A549 (cell line): Measurements from ENCODE around the gene CWF19L2. TPM values are rescaled to one million over a fixed set of nuclear protein-coding genes. Genes with fewer than 3 reads are reported as not detected.

Source experiments
- ATAC-seq, 2 experiments: fragments of 200-7000 bp in 1 of 2; fragments of >200 bp in 1 of 2; cut with Nextera tagmentation in 1 of 2; cut with Tn5 transposase in 1 of 2; 3 replicates each; pipeline versions ENCODE4 v1.8.0 to v1.9.1; 2018 to 2020; ENCODE audit warnings: mild to moderate bottlenecking in 1 of 2, moderate library complexity in 1 of 2
- CTCF ChIA-PET: fragments of 300-600 bp; sonication (Branson Sonifier 250); formaldehyde crosslinking; extraction: SDS; loops from one replicate; lab custom pipeline; 2021; ENCODE audit warnings: antibody characterized with exemption, inconsistent platforms; lab: Yijun Ruan, JAX
- POLR2A ChIA-PET: fragments of 350-600 bp; formaldehyde crosslinking; extraction: SDS; loops from one replicate; lab custom pipeline; 2021; ENCODE audit warnings: antibody characterized with exemption, inconsistent platforms; lab: Yijun Ruan, JAX
- DNase-seq, 2 experiments: peaks; one replicate each; pipeline versions ENCODE4 v3.0.0 to v3.0.0-alpha.2; 2011 to 2016; ENCODE audit warnings: low read depth in 1 of 2, low spot score in 1 of 2
- FAIRE-seq: peaks from 2 replicates; lab custom pipeline; 2011; peaks lifted over from hg19 to GRCh38; lab: Jason Lieb, UNC
- H3K27ac ChIP-seq, 2 experiments: fragments of >200 bp; sonication (Bioruptor Twin); formaldehyde crosslinking; 3 replicates each; pipeline ENCODE4 v1.5.1; 2016 to 2017
- H3K4me1 ChIP-seq: fragments of >200 bp; sonication (Bioruptor Twin); formaldehyde crosslinking; 3 replicates; pipeline ENCODE4 v1.6.1; 2016
- H3K4me2 ChIP-seq: fragments of >200 bp; sonication (Bioruptor Twin); formaldehyde crosslinking; 3 replicates; pipeline ENCODE4 v1.6.1; 2016
- H3K4me3 ChIP-seq: fragments of >200 bp; sonication (Bioruptor Twin); formaldehyde crosslinking; 3 replicates; pipeline ENCODE4 v1.5.1; 2016
- H3K9me3 ChIP-seq: fragments of >200 bp; sonication (Bioruptor Twin); formaldehyde crosslinking; 3 replicates; pipeline ENCODE4 v1.6.1; 2016
- BHLHE40 ChIP-seq: IDR thresholded peaks from 2 replicates; pipeline ENCODE4 v1.6.1; 2012; ENCODE audit warnings: low read depth, low read length, inconsistent platforms
- CBX2 ChIP-seq: fragments of 200-600 bp; sonication (generic); IDR thresholded peaks from 2 replicates; pipeline ENCODE4 v1.6.1; 2016; ENCODE audit warnings: low read depth, mild to moderate bottlenecking, borderline replicate concordance
- CBX8 ChIP-seq: fragments of 200-600 bp; sonication (generic); IDR thresholded peaks from 2 replicates; pipeline ENCODE4 v1.6.1; 2016
- CEBPB ChIP-seq, 2 experiments: fragments of >200 bp in 1 of 2; sonication (Bioruptor Twin) in 1 of 2; formaldehyde crosslinking in 1 of 2; IDR thresholded peaks; 2 replicates each; pipeline ENCODE4 v1.6.1; 2012 to 2016
- CHD2 ChIP-seq: fragments of 150-350 bp; IDR thresholded peaks from 2 replicates; pipeline ENCODE4 v1.6.1; 2014; ENCODE audit warnings: low read length; ENCODE audit not compliant: partially characterized antibody
- CHD4 ChIP-seq: fragments of 200-600 bp; sonication (generic); IDR thresholded peaks from 2 replicates; pipeline ENCODE4 v1.6.1; 2016; ENCODE audit warnings: antibody characterized with exemption, mild to moderate bottlenecking, borderline replicate concordance
- EHMT2 ChIP-seq: fragments of 200-600 bp; sonication (generic); IDR thresholded peaks from 2 replicates; pipeline ENCODE4 v1.6.1; 2016; ENCODE audit warnings: antibody characterized with exemption, low read depth, mild to moderate bottlenecking, moderate library complexity
- EP300 ChIP-seq, 2 experiments: fragments of >200 bp; sonication (Bioruptor Twin); formaldehyde crosslinking; IDR thresholded peaks; 2 replicates in 1 of 2; 3 replicates in 1 of 2; pipeline ENCODE4 v1.6.1; 2016 to 2017
- FOSB ChIP-seq: fragments of 250-450 bp; sonication (Bioruptor Pico); IDR thresholded peaks from 2 replicates; pipeline ENCODE4 v1.5.0; 2020; ENCODE audit warnings: mild to moderate bottlenecking, moderate library complexity
- FOSL2 ChIP-seq, 2 experiments: fragments of 450-650 bp in 1 of 2; fragments of >200 bp in 1 of 2; sonication (Bioruptor Twin) in 1 of 2; formaldehyde crosslinking; IDR thresholded peaks; 2 replicates each; pipeline versions ENCODE4 v1.5.0 to v1.6.1; 2016 to 2020; ENCODE audit warnings: mild to moderate bottlenecking in 1 of 2, moderate library complexity in 1 of 2
- FOXS1 ChIP-seq: fragments of 250-450 bp; sonication (Bioruptor Pico); IDR thresholded peaks from 2 replicates; pipeline ENCODE4 v1.5.0; 2020; ENCODE audit warnings: mild to moderate bottlenecking, moderate library complexity
- HOXB13 ChIP-seq: fragments of 250-450 bp; sonication (Bioruptor Pico); IDR thresholded peaks from 2 replicates; pipeline ENCODE4 v1.5.0; 2020; ENCODE audit warnings: low read depth, mild to moderate bottlenecking, moderate library complexity
- JUN ChIP-seq, 2 experiments: fragments of >200 bp; sonication (Bioruptor Twin); formaldehyde crosslinking; IDR thresholded peaks; 2 replicates in 1 of 2; 3 replicates in 1 of 2; pipeline ENCODE4 v1.6.1; 2016 to 2017
- MYC ChIP-seq: IDR thresholded peaks from 2 replicates; pipeline ENCODE4 v1.6.1; 2012; ENCODE audit warnings: mild to moderate bottlenecking, inconsistent platforms, low read length, improper control_type of control experiment, borderline replicate concordance
- POLR2A ChIP-seq: IDR thresholded peaks from 2 replicates; pipeline ENCODE4 v1.6.1; 2012; ENCODE audit warnings: mild to moderate bottlenecking, low read length
- POLR2AphosphoS2 ChIP-seq: conservative IDR thresholded peaks from 2 replicates; pipeline ENCODE4 v1.6.1; 2012; ENCODE audit warnings: low read length, improper control_type of control experiment, inconsistent platforms
- RAD21 ChIP-seq, 2 experiments: fragments of >200 bp in 1 of 2; sonication (Bioruptor Twin) in 1 of 2; formaldehyde crosslinking in 1 of 2; IDR thresholded peaks in 1 of 2; conservative IDR thresholded peaks in 1 of 2; 2 replicates in 1 of 2; 3 replicates in 1 of 2; pipeline ENCODE4 v1.6.1; 2012 to 2018; ENCODE audit warnings: inconsistent platforms in 1 of 2
- RFX5 ChIP-seq: fragments of 450-650 bp; IDR thresholded peaks from 2 replicates; pipeline ENCODE4 v1.7.1; 2014; ENCODE audit warnings: antibody characterized with exemption, mild to moderate bottlenecking, moderate library complexity
- TFCP2L1 ChIP-seq: fragments of 250-450 bp; sonication (Bioruptor Pico); IDR thresholded peaks from 2 replicates; pipeline ENCODE4 v1.5.0; 2021; ENCODE audit warnings: mild to moderate bottlenecking
- ZC3H11A ChIP-seq: fragments of 450-650 bp; IDR thresholded peaks from 2 replicates; pipeline ENCODE4 v1.6.1; 2014; ENCODE audit warnings: antibody characterized with exemption, mild to moderate bottlenecking
- ZSCAN20 ChIP-seq: fragments of 250-450 bp; sonication (Bioruptor Pico); IDR thresholded peaks from 2 replicates; pipeline ENCODE4 v1.8.0; 2022; ENCODE audit warnings: mild to moderate bottlenecking, moderate library complexity
- WGBS: methylation state at CpG from one replicate; pipeline ENCODE4 v1.1.6; 2017; ENCODE audit errors: missing lambda C conversion rate; 5-methylcytosine and 5-hydroxymethylcytosine counted together
- polyA plus RNA-seq, 4 experiments: library from polyadenylated mRNA; depleted of rRNA in 3 of 4; stranded (reverse); fragments of >200 nt; fragmentation: RNase III in 1 of 4; extraction: RNeasy Plus Mini Kit Qiagen cat#74134 plus additional on column Dnase treatment in 1 of 4; gene quantifications; 2 replicates in 3 of 4; 3 replicates in 1 of 4; pipeline ENCODE4 v1.2.3, GENCODE V29; 2011 to 2017
- TF ChIP-seq, protein P1 (sequence below): fragments of 250-450 bp; sonication (Bioruptor Pico); IDR thresholded peaks from 2 replicates; pipeline ENCODE4 v1.5.0; 2021; ENCODE audit warnings: mild to moderate bottlenecking, moderate library complexity, borderline replicate concordance
- TF ChIP-seq, protein P2 (sequence below): fragments of >200 bp; sonication (Bioruptor Twin); formaldehyde crosslinking; IDR thresholded peaks from 3 replicates; pipeline ENCODE4 v1.5.1; 2016
- TF ChIP-seq, protein P3 (sequence below): fragments of >200 bp; sonication (Bioruptor Twin); formaldehyde crosslinking; IDR thresholded peaks from 2 replicates; pipeline ENCODE4 v1.6.1; 2016
- TF ChIP-seq, protein P4 (sequence below): IDR thresholded peaks from 2 replicates; pipeline ENCODE4 v1.6.1; 2012
- TF ChIP-seq, protein P5 (sequence below): fragments of 250-450 bp; sonication (Bioruptor Pico); IDR thresholded peaks from 2 replicates; pipeline ENCODE4 v1.5.0; 2020; ENCODE audit warnings: low read depth, mild to moderate bottlenecking, moderate library complexity

CWF19L2 gene
- polyA plus RNA-seq, 2 of the 4 experiments (the other 2 are of a cell fraction), result 5.4 to 5.8 TPM

DNA sequence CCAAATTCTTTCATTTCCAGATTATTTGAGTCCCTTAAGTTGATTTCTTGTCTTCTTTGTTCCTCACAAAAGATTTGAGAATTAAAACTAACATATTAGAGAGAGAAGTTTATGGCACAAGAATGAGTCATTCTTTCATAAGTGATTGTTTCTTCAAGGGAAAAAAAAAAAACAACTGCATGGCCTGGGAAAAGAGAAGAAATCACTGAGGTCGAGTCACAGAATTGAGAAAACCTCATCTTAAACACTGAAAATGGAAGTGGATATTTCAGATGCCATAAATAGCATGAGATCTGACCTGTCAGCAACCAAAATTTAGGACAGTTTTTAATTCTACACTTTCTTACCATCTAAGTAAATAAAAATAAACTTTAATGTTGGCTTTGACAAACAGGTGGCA is 87.2 kb downstream of the CWF19L2 start:
- H3K27ac ChIP-seq, result no peak overlapping the region
- no peaks in the 10 kb centered on the region for H3K9me3 ChIP-seq
- no peak overlapping the region for H3K4me2 ChIP-seq
- TF ChIP-seq FOSL2 (IDR thresholded peaks at IDR 0.05) (no peak), FOSL2 (CRISPR knock-in tag; IDR thresholded peaks at IDR 0.05) (peak; percentile 5; the same call in 1 of the 2 replicates), JUN (IDR thresholded peaks at IDR 0.05) (no peak)
- ChIA-PET CTCF (no interaction called here), POLR2A (no interaction called here)
- ATAC-seq, result no peak
- no peak overlapping the region for H3K4me3 ChIP-seq
- peaks cover 8% of the 10 kb centered on the region; the same call in 1 of the 3 replicates for H3K4me1 ChIP-seq
- DNase-seq, result no peak
- 14% methylated on average over 1 of the region's 1 CpG for WGBS
- FAIRE-seq, result no peak

DNA sequence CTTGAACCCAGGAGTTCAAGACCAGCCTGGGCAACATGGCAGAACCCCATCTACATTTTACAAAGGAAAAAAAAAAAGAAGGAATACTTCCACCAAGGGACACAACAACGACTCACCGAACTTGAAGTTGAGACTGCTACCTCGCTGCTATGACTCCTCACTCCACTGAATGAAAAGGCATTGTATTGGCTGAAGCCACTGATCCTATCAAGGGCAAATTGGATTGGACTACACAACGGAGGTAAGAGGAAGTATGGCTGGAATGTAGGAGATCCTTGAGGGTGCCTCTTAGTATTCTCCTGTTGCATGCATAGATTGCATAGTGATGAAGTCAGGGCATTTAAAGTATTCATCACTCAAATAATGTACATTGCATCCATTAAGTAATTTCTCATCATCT is 97.9 kb downstream of the CWF19L2 start:
- H3K4me2 ChIP-seq, result no peak overlapping the region
- H3K4me1 ChIP-seq, result no peaks in the 10 kb centered on the region
- ChIA-PET CTCF (no interaction called here), POLR2A (no interaction called here)
- no peak for ATAC-seq
- no peaks in the 10 kb centered on the region for H3K9me3 ChIP-seq
- DNase-seq, result no peak
- no peak for FAIRE-seq
- H3K4me3 ChIP-seq, result no peak overlapping the region
- TF ChIP-seq RAD21 (conservative IDR thresholded peaks at IDR 0.05 in 1 of 2, IDR thresholded peaks at IDR 0.05 in 1 of 2) (no peak), CHD2 (no peak), TFCP2L1 (CRISPR knock-in tag) (no peak), POLR2A (no peak), CBX2 (no peak), EHMT2 (no peak), BHLHE40 (no peak), CEBPB (IDR thresholded peaks at IDR 0.05) (no peak)
- TF ChIP-seq, protein P1, sequence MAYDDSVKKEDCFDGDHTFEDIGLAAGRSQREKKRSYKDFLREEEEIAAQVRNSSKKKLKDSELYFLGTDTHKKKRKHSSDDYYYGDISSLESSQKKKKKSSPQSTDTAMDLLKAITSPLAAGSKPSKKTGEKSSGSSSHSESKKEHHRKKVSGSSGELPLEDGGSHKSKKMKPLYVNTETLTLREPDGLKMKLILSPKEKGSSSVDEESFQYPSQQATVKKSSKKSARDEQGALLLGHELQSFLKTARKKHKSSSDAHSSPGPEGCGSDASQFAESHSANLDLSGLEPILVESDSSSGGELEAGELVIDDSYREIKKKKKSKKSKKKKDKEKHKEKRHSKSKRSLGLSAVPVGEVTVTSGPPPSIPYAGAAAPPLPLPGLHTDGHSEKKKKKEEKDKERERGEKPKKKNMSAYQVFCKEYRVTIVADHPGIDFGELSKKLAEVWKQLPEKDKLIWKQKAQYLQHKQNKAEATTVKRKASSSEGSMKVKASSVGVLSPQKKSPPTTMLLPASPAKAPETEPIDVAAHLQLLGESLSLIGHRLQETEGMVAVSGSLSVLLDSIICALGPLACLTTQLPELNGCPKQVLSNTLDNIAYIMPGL (CRISPR knock-in tag), result no peak
- TF ChIP-seq, protein P2, sequence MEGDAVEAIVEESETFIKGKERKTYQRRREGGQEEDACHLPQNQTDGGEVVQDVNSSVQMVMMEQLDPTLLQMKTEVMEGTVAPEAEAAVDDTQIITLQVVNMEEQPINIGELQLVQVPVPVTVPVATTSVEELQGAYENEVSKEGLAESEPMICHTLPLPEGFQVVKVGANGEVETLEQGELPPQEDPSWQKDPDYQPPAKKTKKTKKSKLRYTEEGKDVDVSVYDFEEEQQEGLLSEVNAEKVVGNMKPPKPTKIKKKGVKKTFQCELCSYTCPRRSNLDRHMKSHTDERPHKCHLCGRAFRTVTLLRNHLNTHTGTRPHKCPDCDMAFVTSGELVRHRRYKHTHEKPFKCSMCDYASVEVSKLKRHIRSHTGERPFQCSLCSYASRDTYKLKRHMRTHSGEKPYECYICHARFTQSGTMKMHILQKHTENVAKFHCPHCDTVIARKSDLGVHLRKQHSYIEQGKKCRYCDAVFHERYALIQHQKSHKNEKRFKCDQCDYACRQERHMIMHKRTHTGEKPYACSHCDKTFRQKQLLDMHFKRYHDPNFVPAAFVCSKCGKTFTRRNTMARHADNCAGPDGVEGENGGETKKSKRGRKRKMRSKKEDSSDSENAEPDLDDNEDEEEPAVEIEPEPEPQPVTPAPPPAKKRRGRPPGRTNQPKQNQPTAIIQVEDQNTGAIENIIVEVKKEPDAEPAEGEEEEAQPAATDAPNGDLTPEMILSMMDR, result no peak
- 84% methylated on average over 4 of the region's 4 CpGs for WGBS
- no peak overlapping the region for H3K27ac ChIP-seq

DNA sequence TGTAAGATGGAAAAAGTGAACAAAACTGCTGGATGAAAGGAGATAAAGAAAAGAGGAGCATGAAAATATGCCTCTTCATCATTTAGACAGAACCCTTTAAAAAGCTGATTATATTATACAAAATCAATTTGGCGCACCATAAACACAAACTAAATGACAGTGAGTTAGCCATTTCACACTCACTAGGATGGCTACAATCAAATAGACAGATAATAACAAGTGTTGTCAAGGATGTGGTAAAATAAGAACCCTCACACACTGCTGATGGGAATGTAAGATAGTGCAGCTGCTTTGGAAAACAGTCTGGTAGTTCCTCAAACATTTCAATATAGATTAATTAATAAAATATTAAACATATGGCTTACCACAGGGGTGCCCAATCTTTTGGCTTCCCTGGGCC is 99.7 kb downstream of the CWF19L2 start:
- POLR2A ChIA-PET, result no interaction called here
- H3K9me3 ChIP-seq, result no peaks in the 10 kb centered on the region
- no peak for TF ChIP-seq HOXB13 (CRISPR knock-in tag)
- no peak for TF ChIP-seq FOSB (CRISPR knock-in tag)
- TF ChIP-seq MYC, result no peak
- no peak for TF ChIP-seq ZSCAN20 (CRISPR knock-in tag)
- no peak for TF ChIP-seq POLR2A
- TF ChIP-seq, protein P3, sequence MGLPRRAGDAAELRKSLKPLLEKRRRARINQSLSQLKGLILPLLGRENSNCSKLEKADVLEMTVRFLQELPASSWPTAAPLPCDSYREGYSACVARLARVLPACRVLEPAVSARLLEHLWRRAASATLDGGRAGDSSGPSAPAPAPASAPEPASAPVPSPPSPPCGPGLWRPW, result no peak
- DNase-seq (no peak), ATAC-seq (no peak), FAIRE-seq (no peak)
- H3K4me3 ChIP-seq, result no peak overlapping the region
- WGBS, result 0% methylated on average over 1 of the region's 1 CpG
- H3K4me1 ChIP-seq, result no peaks in the 10 kb centered on the region
- no peak overlapping the region for H3K4me2 ChIP-seq
- CTCF ChIA-PET, result no interaction called here
- no peak overlapping the region for H3K27ac ChIP-seq

DNA sequence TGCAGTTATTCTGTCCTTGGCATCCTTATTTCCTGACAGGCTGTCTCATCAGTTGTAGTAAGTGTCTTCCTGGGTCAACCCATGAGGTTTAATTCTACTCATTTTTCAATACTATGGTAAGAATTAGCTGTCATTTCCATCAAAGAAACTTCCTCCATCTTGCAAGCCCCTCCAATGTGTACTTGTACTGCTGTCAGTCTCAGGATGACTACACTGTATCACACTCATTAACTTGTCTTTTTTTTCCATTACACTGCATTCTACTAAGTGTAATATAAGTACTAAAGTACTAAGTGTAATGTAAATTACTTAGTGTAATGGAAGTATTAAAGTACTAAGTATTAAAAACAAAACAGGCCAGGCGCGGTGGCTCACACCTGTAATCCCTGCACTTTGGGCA is 102.8 kb downstream of the CWF19L2 start:
- TF ChIP-seq, protein P4, sequence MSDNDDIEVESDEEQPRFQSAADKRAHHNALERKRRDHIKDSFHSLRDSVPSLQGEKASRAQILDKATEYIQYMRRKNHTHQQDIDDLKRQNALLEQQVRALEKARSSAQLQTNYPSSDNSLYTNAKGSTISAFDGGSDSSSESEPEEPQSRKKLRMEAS, result no peak
- no peak for TF ChIP-seq ZC3H11A
- no peak for TF ChIP-seq RFX5
- TF ChIP-seq MYC, result no peak
- TF ChIP-seq POLR2AphosphoS2, result no peak
- TF ChIP-seq HOXB13 (CRISPR knock-in tag), result no peak
- TF ChIP-seq FOXS1 (CRISPR knock-in tag), result no peak
- no peak for TF ChIP-seq CBX8
- TF ChIP-seq, protein P5, sequence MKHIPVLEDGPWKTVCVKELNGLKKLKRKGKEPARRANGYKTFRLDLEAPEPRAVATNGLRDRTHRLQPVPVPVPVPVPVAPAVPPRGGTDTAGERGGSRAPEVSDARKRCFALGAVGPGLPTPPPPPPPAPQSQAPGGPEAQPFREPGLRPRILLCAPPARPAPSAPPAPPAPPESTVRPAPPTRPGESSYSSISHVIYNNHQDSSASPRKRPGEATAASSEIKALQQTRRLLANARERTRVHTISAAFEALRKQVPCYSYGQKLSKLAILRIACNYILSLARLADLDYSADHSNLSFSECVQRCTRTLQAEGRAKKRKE, result no peak
- no peak for TF ChIP-seq CHD4
- no peak for TF ChIP-seq EP300 (IDR thresholded peaks at IDR 0.05)
- TF ChIP-seq, protein P3, result no peak
- TF ChIP-seq BHLHE40, result no peak
- TF ChIP-seq, all 56 proteins: peak for 0
- WGBS, result 39% methylated on average over 2 of the region's 2 CpGs
- no peaks in the 10 kb centered on the region for H3K4me1 ChIP-seq
- no peak overlapping the region for H3K27ac ChIP-seq
- no peak overlapping the region for H3K4me3 ChIP-seq
- no peak for DNase-seq
- ChIA-PET CTCF (interaction anchor here (0.6 kb wide), 1 partner anchor 313 kb away, joined by 3 read pairs; no protein-coding TSS in a partner anchor), POLR2A (no interaction called here)
- no peak overlapping the region for H3K4me2 ChIP-seq
- no peaks in the 10 kb centered on the region for H3K9me3 ChIP-seq
- no peak for ATAC-seq
- FAIRE-seq, result no peak
